Measurements from ENCODE around the gene TIMP2. TPM values are rescaled to one million over a fixed set of nuclear protein-coding genes. Genes with fewer than 3 reads are reported as not detected.

The TIMP2 gene
- total and polyA plus RNA-seq, 11 donors: 25.1 to 201 (median 88.3) TPM

DNA sequence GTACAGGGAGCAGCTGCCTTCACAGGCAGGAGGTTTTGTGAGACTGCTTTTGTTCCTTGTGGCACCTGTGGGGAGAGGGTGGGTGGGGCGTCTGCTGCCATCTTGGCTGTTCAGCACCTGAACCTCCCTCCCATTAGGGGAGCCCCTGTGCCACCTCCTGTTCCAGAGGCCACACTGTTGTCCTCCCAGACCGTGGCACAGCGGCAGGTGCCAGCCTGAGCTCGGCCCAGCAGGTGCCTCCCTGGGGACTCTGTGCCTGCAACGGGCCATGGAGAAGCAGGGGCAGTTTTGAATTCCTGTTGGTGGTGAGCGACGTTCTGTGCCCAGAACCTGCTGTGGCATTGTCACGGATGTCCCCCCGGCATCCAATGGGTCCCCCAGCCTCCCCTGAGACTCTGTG, 44.7 kb upstream of the TIMP2 start:
- no peak overlapping the region for H3K27ac ChIP-seq
- WGBS, 4 donors: 77 to 87% (median 84%) methylated on average over 7 to 9 of the region's 9 CpGs
- no peaks in the 10 kb centered on the region for H3K27me3 ChIP-seq
- H3K9me3 ChIP-seq: no peaks in the 10 kb centered on the region
- intact Hi-C loops (cut with DNase I): loop anchor here in 7 of 10 donors (2.0 to 10.0 kb wide), 9 partner anchors 38 to 475 kb away; partner anchors contain the start of gene TIMP2 (in 3 of the 7)
- peaks cover 0 to 43% (median 24%) of the 10 kb centered on the region in 12 donors for H3K4me1 ChIP-seq
- H3K36me3 ChIP-seq: peaks cover 0 to 50% (median 30%) of the 10 kb centered on the region in 9 donors
- no peak overlapping the region for H3K4me3 ChIP-seq
- TF ChIP-seq POLR2A (IDR thresholded peaks at IDR 0.05): no peak
- TF ChIP-seq, protein P1, sequence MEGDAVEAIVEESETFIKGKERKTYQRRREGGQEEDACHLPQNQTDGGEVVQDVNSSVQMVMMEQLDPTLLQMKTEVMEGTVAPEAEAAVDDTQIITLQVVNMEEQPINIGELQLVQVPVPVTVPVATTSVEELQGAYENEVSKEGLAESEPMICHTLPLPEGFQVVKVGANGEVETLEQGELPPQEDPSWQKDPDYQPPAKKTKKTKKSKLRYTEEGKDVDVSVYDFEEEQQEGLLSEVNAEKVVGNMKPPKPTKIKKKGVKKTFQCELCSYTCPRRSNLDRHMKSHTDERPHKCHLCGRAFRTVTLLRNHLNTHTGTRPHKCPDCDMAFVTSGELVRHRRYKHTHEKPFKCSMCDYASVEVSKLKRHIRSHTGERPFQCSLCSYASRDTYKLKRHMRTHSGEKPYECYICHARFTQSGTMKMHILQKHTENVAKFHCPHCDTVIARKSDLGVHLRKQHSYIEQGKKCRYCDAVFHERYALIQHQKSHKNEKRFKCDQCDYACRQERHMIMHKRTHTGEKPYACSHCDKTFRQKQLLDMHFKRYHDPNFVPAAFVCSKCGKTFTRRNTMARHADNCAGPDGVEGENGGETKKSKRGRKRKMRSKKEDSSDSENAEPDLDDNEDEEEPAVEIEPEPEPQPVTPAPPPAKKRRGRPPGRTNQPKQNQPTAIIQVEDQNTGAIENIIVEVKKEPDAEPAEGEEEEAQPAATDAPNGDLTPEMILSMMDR (IDR thresholded peaks at IDR 0.05): no peak
- DNase-seq: no peak
- no peak for ATAC-seq

DNA sequence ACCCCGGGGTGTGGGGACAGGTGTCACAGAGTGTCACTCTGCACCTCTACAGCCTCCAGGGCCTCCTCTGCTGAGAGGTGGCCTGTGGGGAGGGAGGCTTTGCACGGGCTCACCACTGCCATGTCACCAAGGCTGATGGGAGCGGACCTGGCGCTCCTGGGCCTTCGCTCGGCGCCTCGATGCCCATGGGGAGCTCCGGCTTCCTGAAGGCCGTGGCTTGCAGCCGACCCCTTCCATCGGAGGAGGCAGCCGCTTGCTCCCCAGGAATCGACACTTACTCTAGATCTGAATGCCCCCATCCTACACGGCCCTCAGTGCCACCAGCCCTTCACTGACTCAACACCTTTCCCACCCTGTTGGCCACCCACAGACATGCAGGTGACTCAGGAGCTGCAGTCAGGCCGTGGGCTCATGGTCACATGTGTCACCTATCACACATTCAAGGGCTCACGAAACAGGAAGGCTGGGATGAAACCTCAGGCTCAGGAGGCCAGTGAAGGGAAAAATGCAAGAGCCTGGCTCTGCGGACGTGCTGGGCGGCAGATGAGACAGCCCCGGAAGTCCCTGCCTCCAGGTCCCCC, 42.7 kb upstream of the TIMP2 start:
- Histone ChIP-seq H3K27ac (no peak overlapping the region), H3K36me3 (peaks cover 0 to 40% (median 29%) of the 10 kb centered on the region in 9 donors), H3K4me1 (peaks cover 0 to 24% (median 12%) of the 10 kb centered on the region in 12 donors), H3K27me3 (no peaks in the 10 kb centered on the region), H3K4me3 (no peak overlapping the region), H3K9me3 (no peaks in the 10 kb centered on the region)
- no peak for ATAC-seq
- intact Hi-C loops (cut with DNase I): no loop called here
- WGBS, 4 donors: 87 to 90% (median 88%) methylated on average over 21 of the region's 21 CpGs
- DNase-seq: no peak
- TF ChIP-seq, protein P1 (IDR thresholded peaks at IDR 0.05): no peak
- TF ChIP-seq POLR2A (IDR thresholded peaks at IDR 0.05): no peak

DNA sequence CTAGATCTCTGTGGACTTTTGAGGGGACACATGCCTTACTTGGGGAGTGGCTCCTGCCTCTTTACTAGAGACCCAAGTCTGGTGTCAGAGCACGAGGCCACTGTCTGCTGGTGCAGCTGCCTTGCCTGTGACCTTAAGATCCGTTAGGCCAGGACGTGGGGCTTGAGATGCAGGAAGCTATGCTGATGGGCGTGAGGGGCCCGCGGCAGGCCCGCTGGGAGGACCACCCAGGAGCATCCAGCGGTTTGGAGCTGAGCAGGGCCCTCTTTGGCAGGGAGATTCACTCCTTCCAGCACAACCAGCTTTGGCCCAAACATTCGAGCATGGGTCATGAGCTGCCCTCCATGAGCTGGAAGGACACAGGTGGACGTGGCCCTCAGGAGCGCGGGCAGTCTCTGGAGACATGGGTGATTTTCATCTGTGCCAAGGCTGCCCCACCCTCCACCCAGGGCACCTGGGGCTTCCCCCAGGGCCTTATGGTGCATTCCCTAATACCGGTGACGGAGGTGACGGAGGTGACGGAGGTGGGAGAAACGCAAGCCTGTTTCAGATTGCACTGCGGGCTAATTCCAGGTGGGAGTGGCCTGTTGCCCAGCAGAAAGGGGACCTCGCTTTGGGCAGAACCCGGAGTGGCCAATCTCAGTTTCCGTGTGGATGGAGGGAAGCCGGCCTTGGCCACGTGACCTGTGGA, 41.9 kb upstream of the TIMP2 start:
- H3K4me1 ChIP-seq: peaks cover 0 to 22% (median 12%) of the 10 kb centered on the region in 12 donors
- no peaks in the 10 kb centered on the region for H3K9me3 ChIP-seq
- intact Hi-C loops (cut with DNase I): no loop called here
- no peak overlapping the region for H3K4me3 ChIP-seq
- WGBS, 4 donors: 82 to 88% (median 84%) methylated on average over 23 of the region's 23 CpGs
- no peak for TF ChIP-seq POLR2A (IDR thresholded peaks at IDR 0.05)
- TF ChIP-seq, protein P1 (IDR thresholded peaks at IDR 0.05): no peak
- H3K27ac ChIP-seq: no peak overlapping the region
- H3K36me3 ChIP-seq: peaks cover 0 to 36% (median 21%) of the 10 kb centered on the region in 9 donors
- DNase-seq (no peak), ATAC-seq (no peak)
- no peaks in the 10 kb centered on the region for H3K27me3 ChIP-seq

DNA sequence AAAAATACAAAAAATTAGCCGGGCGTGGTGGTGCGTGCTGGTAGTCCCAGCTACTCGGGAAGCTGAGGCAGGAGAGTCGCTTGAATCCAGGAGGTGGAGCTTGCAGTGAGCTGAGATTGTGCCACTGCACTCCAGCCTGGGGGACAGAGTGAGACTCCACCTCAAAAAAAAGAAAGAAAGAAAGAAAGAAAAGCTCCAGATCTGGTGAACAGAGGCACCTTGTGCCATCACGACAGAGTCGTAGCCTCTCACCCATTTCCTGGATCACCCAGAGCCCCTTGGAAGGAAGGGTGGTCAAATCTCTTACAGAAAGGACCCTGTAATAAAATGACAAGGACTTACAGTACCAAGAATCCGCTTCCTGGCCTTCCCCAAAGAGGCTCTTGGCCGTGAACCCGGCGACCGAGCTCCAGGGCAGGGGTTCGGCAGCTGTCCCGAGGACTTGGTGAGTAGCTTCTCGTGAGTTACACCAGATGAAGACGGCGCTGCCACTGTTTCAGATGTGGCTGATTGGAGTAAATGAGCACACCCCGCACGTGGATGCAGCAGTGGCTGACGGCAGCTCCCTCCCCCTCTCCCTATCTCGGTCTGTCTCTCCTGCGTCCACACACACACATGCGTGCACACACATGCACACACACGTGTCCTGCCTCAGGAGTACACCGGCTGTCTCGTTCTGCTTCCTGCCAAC, 41.1 kb upstream of the TIMP2 start:
- TF ChIP-seq, protein P1 (IDR thresholded peaks at IDR 0.05): no peak
- no peak for TF ChIP-seq POLR2A (IDR thresholded peaks at IDR 0.05)
- peak in 1 of 4 donors; percentile 14 for ATAC-seq

More for the DNA sequence above, 41.1 kb upstream of the TIMP2 start:
- Histone ChIP-seq H3K27ac (no peak overlapping the region), H3K36me3 (peaks cover 0 to 29% (median 15%) of the 10 kb centered on the region in 9 donors), H3K27me3 (no peaks in the 10 kb centered on the region), H3K9me3 (no peaks in the 10 kb centered on the region), H3K4me1 (peaks cover 0 to 19% (median 9%) of the 10 kb centered on the region in 12 donors), H3K4me3 (no peak overlapping the region)
- intact Hi-C loops (cut with DNase I): no loop called here
- 77 to 87% (median 82%) methylated on average over 24 to 26 of the region's 26 CpGs for WGBS, 4 donors
- DNase-seq: no peak

Data from heart left ventricle (tissue), 16 donors.